GM10847 (cell line): ENCODE measurements around the gene DLL1.

ENCODE experiments used
- POLR2A ChIP-seq: IDR thresholded peaks from 2 replicates; pipeline ENCODE4 v1.6.1; 2011; ENCODE audit not compliant: insufficient read length; ENCODE audit errors: extremely low read depth

Gene DLL1

DNA sequence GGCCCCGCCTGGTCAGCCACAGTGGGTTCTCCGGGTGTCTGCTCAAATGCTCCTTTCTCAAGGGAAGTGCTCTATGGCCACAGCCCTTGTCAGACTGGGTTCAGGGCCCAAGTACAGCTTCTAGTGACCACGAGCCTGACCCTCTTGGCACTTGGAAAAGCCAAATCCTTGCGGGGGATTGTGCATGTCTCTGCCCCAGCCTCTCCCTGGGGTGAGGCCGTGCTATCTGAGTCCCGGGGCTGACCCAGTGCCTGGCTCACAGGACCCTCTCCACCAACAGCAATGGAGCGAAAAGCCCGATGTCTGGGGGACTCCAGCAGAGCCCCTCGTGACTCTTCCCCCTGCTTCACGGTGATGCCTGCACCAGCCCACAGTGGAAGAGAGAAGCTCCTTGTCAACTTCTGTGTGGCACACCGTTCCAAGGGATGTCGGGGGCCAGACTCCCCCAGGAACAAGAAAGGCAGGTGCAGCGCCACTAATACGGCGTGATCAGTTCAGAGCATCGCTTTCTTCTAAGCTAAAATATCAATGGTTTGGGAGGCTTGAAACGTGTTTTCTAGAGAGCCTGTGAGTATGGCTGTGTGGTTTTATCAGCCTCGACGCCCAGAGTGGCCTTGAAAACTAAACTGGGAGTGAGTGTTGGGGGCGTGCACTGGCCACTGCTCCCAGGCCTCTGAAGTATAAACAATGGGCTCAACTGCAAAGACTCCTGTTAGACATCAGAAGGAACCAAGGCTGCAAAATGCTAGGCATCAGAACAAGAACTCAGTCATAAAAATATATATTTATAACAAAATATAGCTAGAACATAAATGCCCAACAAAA, 51.9 kb downstream of the DLL1 start:
- no peak for TF ChIP-seq POLR2A

DNA sequence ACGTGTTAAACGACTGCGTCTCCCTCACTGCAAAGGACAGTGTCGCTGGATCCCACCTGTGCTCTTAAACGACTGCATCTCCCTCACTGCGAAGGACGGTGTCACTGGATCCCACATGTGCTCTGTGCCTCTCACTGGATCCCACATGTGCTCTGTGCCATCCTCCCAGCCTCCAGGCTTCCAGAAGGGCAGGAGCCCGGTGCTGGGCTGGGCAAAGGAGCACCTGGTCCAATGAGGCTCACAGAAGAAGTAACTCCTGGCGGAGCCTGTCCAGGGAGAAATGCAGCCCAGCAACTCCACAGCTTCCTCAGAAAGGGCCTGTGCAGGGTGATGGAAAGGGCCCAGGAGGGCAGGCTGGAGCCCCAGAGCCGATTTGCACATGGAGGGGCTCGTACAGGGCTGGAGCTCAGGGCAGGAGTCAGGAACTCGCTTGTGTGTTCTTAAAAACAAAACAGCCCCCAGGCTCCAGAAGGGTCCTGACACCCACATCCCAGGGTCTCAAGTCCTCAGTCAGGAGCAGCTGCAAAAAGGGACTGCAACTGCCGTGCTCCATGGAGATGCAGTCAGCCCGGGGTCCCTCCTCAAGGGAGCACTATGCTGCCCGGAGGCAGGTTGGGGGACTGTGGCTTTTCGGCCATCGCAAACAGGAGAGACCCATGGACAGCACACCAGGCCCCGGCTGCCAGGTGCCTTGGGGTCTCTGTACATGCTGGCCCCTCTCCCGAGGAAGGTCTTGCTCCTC, 52.7 kb downstream of the DLL1 start:
- no peak for TF ChIP-seq POLR2A

DNA sequence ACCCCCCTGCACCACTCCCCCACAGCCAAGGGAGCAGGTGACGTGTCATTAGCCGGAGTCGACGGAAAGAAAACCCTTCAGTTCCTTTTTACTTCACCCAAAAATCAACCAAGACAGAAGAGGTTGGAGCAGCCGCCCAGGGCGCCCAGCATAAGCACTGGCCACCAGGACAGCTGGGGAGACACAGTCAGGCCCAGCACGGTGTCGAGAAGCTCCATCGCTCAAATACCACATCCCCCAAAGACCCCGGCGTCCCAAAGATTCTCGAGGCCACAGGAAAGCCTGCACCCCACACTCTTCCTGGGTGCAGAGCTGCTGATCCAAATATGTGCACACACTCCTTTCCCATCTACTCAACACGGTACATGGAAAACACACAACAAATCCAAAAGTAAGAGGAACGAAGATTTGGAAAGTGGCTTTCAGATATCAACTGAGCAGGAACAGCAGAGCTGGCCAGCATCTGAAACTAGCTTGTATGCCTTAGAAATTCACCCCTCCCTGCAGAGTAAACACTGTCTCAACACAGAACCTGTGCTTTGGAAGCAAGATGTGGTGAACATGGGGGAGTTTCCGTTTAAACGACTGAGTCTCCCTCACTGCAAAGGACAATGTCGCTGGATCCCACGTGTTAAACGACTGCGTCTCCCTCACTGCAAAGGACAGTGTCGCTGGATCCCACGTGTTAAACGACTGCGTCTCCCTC, 54.6 kb downstream of the DLL1 start:
- TF ChIP-seq POLR2A = no peak

DNA sequence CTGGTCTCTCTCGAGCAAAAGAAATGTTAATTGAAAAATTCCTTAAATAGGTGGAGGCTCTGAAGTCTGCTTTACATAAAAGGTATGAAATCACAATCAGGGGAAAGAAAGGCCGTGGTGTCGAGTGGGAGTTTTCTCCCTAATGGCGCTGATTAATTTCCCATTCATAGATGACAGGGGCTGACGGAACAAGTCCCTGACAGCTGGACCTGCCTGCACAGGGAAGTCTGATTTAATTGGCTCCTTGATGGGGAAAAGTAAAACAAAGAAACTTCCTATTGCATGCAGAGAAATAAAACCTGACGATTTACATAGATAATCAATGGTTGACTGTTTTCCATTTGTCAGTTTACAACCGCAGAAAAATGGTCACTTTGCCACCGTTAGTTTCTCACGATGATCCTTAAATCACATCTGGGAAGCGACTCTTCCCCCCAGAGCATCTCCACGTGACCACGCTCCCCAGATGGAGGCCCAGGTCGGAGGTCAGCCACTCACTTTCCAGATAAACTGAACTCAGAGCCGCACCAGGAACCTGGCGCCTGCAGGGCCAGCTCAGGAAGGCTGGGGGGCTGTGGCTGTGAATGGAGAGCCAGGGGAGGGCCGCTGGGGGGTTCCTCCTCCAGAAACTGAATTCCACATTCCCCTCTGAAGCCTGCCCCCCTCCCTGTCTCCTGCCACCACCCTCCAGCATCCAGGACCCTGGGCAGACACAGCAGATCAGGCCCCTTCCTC, 55.3 kb downstream of the DLL1 start:
- no peak for TF ChIP-seq POLR2A

DNA sequence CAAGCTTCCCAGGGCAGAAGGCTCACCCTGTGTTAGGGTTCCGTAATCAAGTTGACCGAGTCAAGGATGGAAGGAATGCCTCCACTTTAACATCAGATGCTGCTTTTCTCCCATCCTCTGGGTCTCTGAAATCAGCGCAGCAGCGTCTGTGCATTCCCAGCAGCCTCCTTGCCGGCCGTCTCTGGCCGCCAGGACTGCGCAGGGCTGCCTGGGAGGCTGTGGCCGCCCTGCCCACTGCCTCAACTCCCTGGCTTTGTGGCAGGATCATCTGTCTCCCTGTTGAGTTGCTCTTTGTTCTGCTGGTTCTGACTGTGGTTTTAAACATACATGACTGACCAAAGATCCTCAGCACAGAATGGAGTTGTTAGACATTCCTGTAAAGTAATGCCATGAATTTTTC, 56.5 kb downstream of the DLL1 start:
- no peak for TF ChIP-seq POLR2A

DNA sequence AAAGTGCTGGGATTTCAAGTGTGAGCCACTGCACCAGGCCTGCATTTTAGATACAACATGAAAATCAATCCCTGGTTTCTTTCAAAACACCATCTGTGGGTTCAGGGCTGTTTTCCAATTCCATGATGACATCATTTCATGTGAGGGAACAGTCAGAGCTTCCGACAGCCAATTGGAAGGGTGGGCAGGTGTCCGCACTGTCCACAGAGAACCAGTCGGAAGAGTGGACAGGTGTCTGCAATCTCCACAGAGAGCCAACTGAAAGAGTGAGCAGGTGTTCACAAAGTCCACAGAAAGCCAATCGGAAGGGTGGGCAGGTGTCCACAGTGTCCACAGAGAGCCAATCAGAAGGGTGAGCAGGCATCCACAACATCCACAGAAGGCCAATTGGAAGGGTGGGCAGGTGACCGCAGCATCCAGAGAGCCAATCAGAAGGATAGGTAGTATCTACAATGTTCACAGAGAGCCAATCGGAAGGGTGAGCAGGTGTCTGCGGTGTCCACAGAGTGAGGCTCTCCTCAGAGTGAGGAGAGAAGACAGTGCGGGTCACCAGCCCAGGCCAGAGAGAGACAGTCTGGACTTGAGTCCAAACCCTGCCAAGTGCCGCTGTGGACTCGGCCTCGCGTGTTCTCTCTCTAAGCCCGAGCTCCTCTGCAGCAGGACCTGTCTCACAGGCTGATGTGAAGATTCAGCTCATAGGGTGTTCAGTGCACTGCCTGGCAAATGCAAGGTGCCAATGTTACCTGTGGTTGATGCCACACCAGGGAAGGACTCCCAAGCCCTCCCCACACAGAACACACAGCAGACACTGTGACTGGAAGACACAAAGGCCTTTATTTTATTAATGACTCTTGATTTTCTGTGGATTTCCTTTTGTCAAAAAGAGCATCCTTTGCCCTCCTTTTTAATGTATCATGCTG, 57.3 kb downstream of the DLL1 start:
- TF ChIP-seq POLR2A = no peak
